ENCODE measurements around the gene PPARG.

PPARG gene

GRCh38 chr3:12288182-12289129, at the start of gene PPARG:
TSS of gene PPARG (plus strand) at chr3:12289070. CDS start at chr3:12379712, 90,642 bp downstream.
- no peaks in the 10 kb centered on the region for H3K27me3 ChIP-seq (ENCODE audit: insufficient read depth, low read length)
- no peaks in the 10 kb centered on the region for H3F3A ChIP-seq (ENCODE audit: insufficient read depth, low read length)
- no peak within 1 kb of the TSS for H2AFZ ChIP-seq (ENCODE audit: low read length)
- H3K79me2 ChIP-seq (ENCODE audit: insufficient read depth, low read length): no peaks in the 10 kb centered on the region
- H3K9me2 ChIP-seq (ENCODE audit: low read depth, low read length): no peaks in the 10 kb centered on the region
- H3K4me3 ChIP-seq (ENCODE audit: low read depth, low read length, poor library complexity, severe bottlenecking): no peak within 1 kb of the TSS
- no peaks in the 10 kb centered on the region for H3K36me3 ChIP-seq (ENCODE audit: insufficient read depth, low read length)
- TF ChIP-seq CTCF (IDR thresholded peaks at IDR 0.05; ENCODE audit: low read length) (no peak), EZH2 (IDR thresholded peaks at IDR 0.05; ENCODE audit: borderline replicate concordance, low read length) (no peak)
- H4K20me1 ChIP-seq (ENCODE audit: insufficient read depth, low read length): no peaks in the 10 kb centered on the region
- no peak within 1 kb of the TSS for H3K4me2 ChIP-seq (ENCODE audit: low read length)
- no peak within 1 kb of the TSS for H3K9ac ChIP-seq (ENCODE audit: low read length)
- no peak within 1 kb of the TSS for H3K27ac ChIP-seq (ENCODE audit: low read depth, low read length, poor library complexity, severe bottlenecking)
- H3K9me3 ChIP-seq (ENCODE audit: low read length): no peaks in the 10 kb centered on the region
- H3K4me1 ChIP-seq (ENCODE audit: insufficient read depth, low read length, severe bottlenecking): no peaks in the 10 kb centered on the region

GRCh38 chr3:12239301-12239700, 49.6 kb upstream of the PPARG start:
- TF ChIP-seq EZH2 (IDR thresholded peaks at IDR 0.05; ENCODE audit: borderline replicate concordance, low read length) (no peak), CTCF (IDR thresholded peaks at IDR 0.05; ENCODE audit: low read length) (no peak)
- Histone ChIP-seq H3K4me3 (ENCODE audit: low read depth, low read length, poor library complexity, severe bottlenecking) (no peak overlapping the region), H3K9me2 (ENCODE audit: low read depth, low read length) (no peaks in the 10 kb centered on the region), H3K36me3 (ENCODE audit: insufficient read depth, low read length) (no peaks in the 10 kb centered on the region), H3K4me2 (ENCODE audit: low read length) (no peak overlapping the region), H3K9ac (ENCODE audit: low read length) (no peak overlapping the region), H4K20me1 (ENCODE audit: insufficient read depth, low read length) (no peaks in the 10 kb centered on the region), H3K27ac (ENCODE audit: low read depth, low read length, poor library complexity, severe bottlenecking) (no peak overlapping the region), H2AFZ (ENCODE audit: low read length) (no peak overlapping the region), H3F3A (ENCODE audit: insufficient read depth, low read length) (no peaks in the 10 kb centered on the region), H3K9me3 (ENCODE audit: low read length) (no peaks in the 10 kb centered on the region), H3K79me2 (ENCODE audit: insufficient read depth, low read length) (no peaks in the 10 kb centered on the region), H3K27me3 (ENCODE audit: insufficient read depth, low read length) (0 out of 2 replicates have a peak, but pooled peaks cover 3% of the 10 kb centered on the region), H3K4me1 (ENCODE audit: insufficient read depth, low read length, severe bottlenecking) (no peaks in the 10 kb centered on the region)

GRCh38 chr3:12242772-12243171, 46.1 kb upstream of the PPARG start:
- Histone ChIP-seq H3K79me2 (ENCODE audit: insufficient read depth, low read length) (no peaks in the 10 kb centered on the region), H3K4me3 (ENCODE audit: low read depth, low read length, poor library complexity, severe bottlenecking) (no peak overlapping the region), H3K9ac (ENCODE audit: low read length) (no peak overlapping the region), H3K27ac (ENCODE audit: low read depth, low read length, poor library complexity, severe bottlenecking) (no peak overlapping the region), H3F3A (ENCODE audit: insufficient read depth, low read length) (no peaks in the 10 kb centered on the region), H4K20me1 (ENCODE audit: insufficient read depth, low read length) (no peaks in the 10 kb centered on the region), H3K9me2 (ENCODE audit: low read depth, low read length) (no peaks in the 10 kb centered on the region), H3K27me3 (ENCODE audit: insufficient read depth, low read length) (0 out of 2 replicates have a peak, but pooled peaks cover 3% of the 10 kb centered on the region), H3K36me3 (ENCODE audit: insufficient read depth, low read length) (no peaks in the 10 kb centered on the region), H3K4me1 (ENCODE audit: insufficient read depth, low read length, severe bottlenecking) (no peaks in the 10 kb centered on the region), H3K4me2 (ENCODE audit: low read length) (no peak overlapping the region), H3K9me3 (ENCODE audit: low read length) (no peaks in the 10 kb centered on the region), H2AFZ (ENCODE audit: low read length) (no peak overlapping the region)
- TF ChIP-seq CTCF (IDR thresholded peaks at IDR 0.05; ENCODE audit: low read length) (no peak), EZH2 (IDR thresholded peaks at IDR 0.05; ENCODE audit: borderline replicate concordance, low read length) (no peak)
